A549 treated with CpdA at 1 μM for 4 hours (cell line): ENCODE data around the gene DAAM1. TPM values are rescaled to one million over a fixed set of nuclear protein-coding genes. Genes with fewer than 3 reads are reported as not detected.

Source experiments
- total RNA-seq: library from RNA; stranded (reverse); fragments of 200-300 nt; extraction: Qiagen RNA extraction; gene quantifications from 5 replicates; pipeline ENCODE4 v1.2.3, GENCODE V29; 2022; ENCODE audit warnings: low read depth

DAAM1 gene
- total RNA-seq = 7.0 to 18.4 TPM (median 12.1 TPM) in 5 replicates

GRCh38 chr14:59188461-59189090 is at the start of gene DAAM1:
DAAM1 (plus strand) TSS chr14:59188667; CDS start chr14:59263478, 74,811 bp downstream.

